Keratinocyte (primary cell): ENCODE data around the gene TCTN1. TPM values are rescaled to one million over a fixed set of nuclear protein-coding genes. Genes with fewer than 3 reads are reported as not detected.

ENCODE experiments used
- DNase-seq: peaks from one replicate; pipeline ENCODE4 v3.0.0-alpha.2; 2011; ENCODE audit warnings: low read depth, missing footprints, low spot score
- FAIRE-seq: peaks from 2 replicates; lab custom pipeline; 2011; peaks lifted over from hg19 to GRCh38; lab: Jason Lieb, UNC
- H2AFZ ChIP-seq: 2 replicates; pipeline ENCODE4 v1.6.0; 2012; ENCODE audit warnings: low read length, control low read depth, inconsistent platforms; ENCODE audit not compliant: control insufficient read depth
- H3K27ac ChIP-seq: 2 replicates; pipeline ENCODE4 v1.5.1; 2011; ENCODE audit warnings: low read length; ENCODE audit not compliant: control insufficient read depth, insufficient read depth
- H3K27me3 ChIP-seq: 3 replicates; pipeline ENCODE4 v1.6.0; 2011; ENCODE audit warnings: low read length; ENCODE audit not compliant: control insufficient read depth, insufficient read depth; ENCODE audit errors: extremely low read depth
- H3K36me3 ChIP-seq, 2 experiments: 2 replicates in 1 of 2; 3 replicates in 1 of 2; pipeline ENCODE4 v1.5.1; 2011; ENCODE audit warnings: low read length in 2 of 2, mild to moderate bottlenecking in 1 of 2; ENCODE audit not compliant: control insufficient read depth in 2 of 2, insufficient read depth in 2 of 2; ENCODE audit errors: extremely low read depth in 1 of 2
- H3K4me1 ChIP-seq: 3 replicates; pipeline ENCODE4 v1.5.1; 2011; ENCODE audit warnings: low read length; ENCODE audit not compliant: control insufficient read depth, insufficient read depth; ENCODE audit errors: extremely low read depth
- H3K4me2 ChIP-seq: 3 replicates; pipeline ENCODE4 v1.6.0; 2011; ENCODE audit warnings: low read depth, low read length; ENCODE audit not compliant: control insufficient read depth, insufficient read depth; ENCODE audit errors: extremely low read depth
- H3K4me3 ChIP-seq, 3 experiments: fragments of 200-600 bp in 1 of 3; sonication (generic) in 1 of 3; 2 replicates in 2 of 3; 3 replicates in 1 of 3; pipeline ENCODE4 v1.5.1; 2011 to 2016; ENCODE audit warnings: low read length in 3 of 3, mild to moderate bottlenecking in 3 of 3, control low read depth in 2 of 3, inconsistent platforms in 1 of 3, low read depth in 1 of 3, mixed read lengths in 1 of 3, mixed run types in 1 of 3, moderate library complexity in 1 of 3; ENCODE audit not compliant: control insufficient read depth in 2 of 3, insufficient read depth in 2 of 3; ENCODE audit errors: extremely low read depth in 1 of 3
- H3K79me2 ChIP-seq: 2 replicates; pipeline ENCODE4 v1.6.0; 2012; ENCODE audit warnings: low read length; ENCODE audit not compliant: control insufficient read depth, insufficient read depth
- H3K9ac ChIP-seq: 3 replicates; pipeline ENCODE4 v1.6.0; 2011; ENCODE audit warnings: low read length; ENCODE audit not compliant: control insufficient read depth, insufficient read depth; ENCODE audit errors: extremely low read depth
- H3K9me1 ChIP-seq: 3 replicates; pipeline ENCODE4 v1.6.0; 2011; ENCODE audit warnings: low read length; ENCODE audit not compliant: control insufficient read depth, insufficient read depth; ENCODE audit errors: extremely low read depth
- H3K9me3 ChIP-seq: 2 replicates; pipeline ENCODE4 v1.5.1; 2012; ENCODE audit warnings: low read depth, low read length; ENCODE audit not compliant: control insufficient read depth
- H4K20me1 ChIP-seq: 3 replicates; pipeline ENCODE4 v1.6.0; 2011; ENCODE audit warnings: low read length; ENCODE audit not compliant: control insufficient read depth, insufficient read depth; ENCODE audit errors: extremely low read depth
- EZH2 ChIP-seq: IDR thresholded peaks from one replicate; pipeline ENCODE4 v1.6.1; 2012; ENCODE audit warnings: inconsistent platforms, mild to moderate bottlenecking, low read length, moderate library complexity
- dilution Hi-C: fragments of 300-500 bp; cut with MboI; formaldehyde crosslinking; loops from one replicate; pipeline ENCODE4 v1.7.0; 2020; ENCODE audit warnings: low sequenced_read_pairs; ENCODE audit not compliant: extremely low pct_ligation_motif_present
- polyA plus RNA-seq, 5 experiments: library from polyadenylated mRNA; depleted of rRNA in 3 of 5; stranded (reverse) in 3 of 5; stranded (forward) in 1 of 5; unstranded in 1 of 5; fragments of >200 nt; gene quantifications; 1 replicate in 1 of 5; 2 replicates in 3 of 5; 3 replicates in 1 of 5; pipeline versions ENCODE4 v1.2.1 to v1.2.3, GENCODE V29; 2011 to 2012; ENCODE audit warnings: missing spikeins in 2 of 5, low read depth in 1 of 5, low replicate concordance in 1 of 5
- TF ChIP-seq, protein P1 (sequence below), 3 experiments: IDR thresholded peaks in 1 of 3; conservative IDR thresholded peaks in 1 of 3; optimal IDR thresholded peaks in 1 of 3; 2 replicates in 2 of 3; 3 replicates in 1 of 3; pipeline versions ENCODE3 to v1.5.1; 2011; ENCODE audit warnings: low read length in 3 of 3, mild to moderate bottlenecking in 3 of 3, moderate library complexity in 2 of 3, control low read depth in 1 of 3, inconsistent platforms in 1 of 3; ENCODE audit not compliant: insufficient read depth in 2 of 3; ENCODE audit errors: extremely low read depth in 1 of 3

TCTN1 gene
- polyA plus RNA-seq, 1 donor (not counting 4 experiments of a cell fraction or from before 2014, with no cell fraction given), result 30.6 TPM

DNA sequence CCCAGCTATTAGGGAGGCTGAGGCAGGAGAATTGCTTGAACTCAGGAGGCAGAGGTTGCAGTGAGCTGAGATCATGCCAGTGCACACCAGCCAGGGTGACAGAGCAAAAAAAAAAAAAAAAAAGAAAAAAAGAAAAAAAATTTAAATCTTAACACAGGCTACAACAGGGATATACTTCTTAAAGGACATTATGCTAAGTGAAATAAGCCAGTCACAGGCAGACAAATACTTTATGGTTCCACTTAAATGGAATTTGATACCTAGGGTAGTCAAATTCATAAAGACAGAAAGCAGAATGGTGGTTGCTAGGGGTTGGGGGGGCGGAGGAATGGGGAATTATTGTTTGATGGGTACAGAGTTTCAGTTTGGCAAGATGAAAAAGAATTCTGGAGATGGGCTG, 16.0 kb upstream of the TCTN1 start:
- Histone ChIP-seq H3K9ac (no peak overlapping the region), H3K9me1 (no peaks in the 10 kb centered on the region), H2AFZ (no peak overlapping the region), H3K9me3 (no peaks in the 10 kb centered on the region), H4K20me1 (no peaks in the 10 kb centered on the region), H3K4me3 (no peak overlapping the region), H3K4me2 (no peak overlapping the region), H3K27me3 (no peaks in the 10 kb centered on the region), H3K4me1 (no peaks in the 10 kb centered on the region), H3K36me3 (no peaks in the 10 kb centered on the region), H3K79me2 (no peaks in the 10 kb centered on the region), H3K27ac (no peak overlapping the region)
- no peak for FAIRE-seq
- TF ChIP-seq, protein P1, sequence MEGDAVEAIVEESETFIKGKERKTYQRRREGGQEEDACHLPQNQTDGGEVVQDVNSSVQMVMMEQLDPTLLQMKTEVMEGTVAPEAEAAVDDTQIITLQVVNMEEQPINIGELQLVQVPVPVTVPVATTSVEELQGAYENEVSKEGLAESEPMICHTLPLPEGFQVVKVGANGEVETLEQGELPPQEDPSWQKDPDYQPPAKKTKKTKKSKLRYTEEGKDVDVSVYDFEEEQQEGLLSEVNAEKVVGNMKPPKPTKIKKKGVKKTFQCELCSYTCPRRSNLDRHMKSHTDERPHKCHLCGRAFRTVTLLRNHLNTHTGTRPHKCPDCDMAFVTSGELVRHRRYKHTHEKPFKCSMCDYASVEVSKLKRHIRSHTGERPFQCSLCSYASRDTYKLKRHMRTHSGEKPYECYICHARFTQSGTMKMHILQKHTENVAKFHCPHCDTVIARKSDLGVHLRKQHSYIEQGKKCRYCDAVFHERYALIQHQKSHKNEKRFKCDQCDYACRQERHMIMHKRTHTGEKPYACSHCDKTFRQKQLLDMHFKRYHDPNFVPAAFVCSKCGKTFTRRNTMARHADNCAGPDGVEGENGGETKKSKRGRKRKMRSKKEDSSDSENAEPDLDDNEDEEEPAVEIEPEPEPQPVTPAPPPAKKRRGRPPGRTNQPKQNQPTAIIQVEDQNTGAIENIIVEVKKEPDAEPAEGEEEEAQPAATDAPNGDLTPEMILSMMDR (optimal IDR thresholded peaks at IDR 0.05 in 1 of 3, IDR thresholded peaks at IDR 0.05 in 1 of 3, conservative IDR thresholded peaks at IDR 0.05 in 1 of 3; ENCODE audit: extremely low read depth in 1 of 3, insufficient read depth in 2 of 3, low read length in 3 of 3), result no peak
- dilution Hi-C loops, result no loop called here
- DNase-seq, result no peak

DNA sequence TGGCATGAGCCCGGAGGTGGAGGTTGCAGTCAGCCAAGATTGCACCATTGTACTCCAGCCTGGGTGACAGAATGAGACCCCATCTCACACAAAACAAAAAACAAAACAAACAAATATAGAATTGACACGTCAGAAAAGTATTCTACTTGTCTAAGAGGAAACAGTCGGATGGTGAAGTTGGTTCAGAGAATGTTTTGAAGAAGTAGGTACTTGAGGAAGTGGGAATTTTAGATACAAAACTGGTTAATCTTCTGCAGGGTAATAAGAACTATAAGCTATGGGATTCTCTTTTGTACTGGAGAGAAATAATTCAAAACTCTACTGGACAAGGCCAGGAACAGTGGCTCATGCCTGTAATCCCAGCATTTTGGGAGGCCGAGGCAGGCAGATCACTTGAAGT, 14.6 kb upstream of the TCTN1 start:
- H3K9me1 ChIP-seq, result no peaks in the 10 kb centered on the region
- DNase-seq (no peak), FAIRE-seq (no peak)
- H2AFZ ChIP-seq, result no peak overlapping the region
- no peaks in the 10 kb centered on the region for H3K27me3 ChIP-seq
- dilution Hi-C loops, result no loop called here
- no peak overlapping the region for H3K9ac ChIP-seq
- no peak for TF ChIP-seq EZH2
- TF ChIP-seq, protein P1 (optimal IDR thresholded peaks at IDR 0.05 in 1 of 3, IDR thresholded peaks at IDR 0.05 in 1 of 3, conservative IDR thresholded peaks at IDR 0.05 in 1 of 3; ENCODE audit: extremely low read depth in 1 of 3, insufficient read depth in 2 of 3, low read length in 3 of 3), result no peak
- H3K4me1 ChIP-seq, result no peaks in the 10 kb centered on the region
- no peak overlapping the region for H3K4me3 ChIP-seq
- H3K9me3 ChIP-seq, result no peaks in the 10 kb centered on the region
- H3K4me2 ChIP-seq, result no peak overlapping the region
- H4K20me1 ChIP-seq, result no peaks in the 10 kb centered on the region
- H3K79me2 ChIP-seq, result no peaks in the 10 kb centered on the region
- H3K36me3 ChIP-seq, result no peaks in the 10 kb centered on the region
- no peak overlapping the region for H3K27ac ChIP-seq
